ENCODE data around the gene ZNF148.

Gene ZNF148

GRCh38 chr3:125267460-125267859 lies 107.7 kb downstream of the ZNF148 start:
- TF ChIP-seq CTCF (IDR thresholded peaks at IDR 0.05): no peak

- no peak for TF ChIP-seq CTCF (IDR thresholded peaks at IDR 0.05)
Measured at GRCh38 chr3:125266971-125267370, 108.2 kb downstream of the ZNF148 start.

GRCh38 chr3:125262161-125262560 lies 113.0 kb downstream of the ZNF148 start:
- no peak for TF ChIP-seq CTCF (IDR thresholded peaks at IDR 0.05)

GRCh38 chr3:125261031-125261430 lies 114.1 kb downstream of the ZNF148 start:
- no peak for TF ChIP-seq CTCF (IDR thresholded peaks at IDR 0.05)

GRCh38 chr3:125260158-125260557 lies 115.0 kb downstream of the ZNF148 start:
- TF ChIP-seq CTCF (IDR thresholded peaks at IDR 0.05): no peak

GRCh38 chr3:125257536-125257935 lies 117.6 kb downstream of the ZNF148 start:
- TF ChIP-seq CTCF (IDR thresholded peaks at IDR 0.05): no peak

- no peak for TF ChIP-seq CTCF (IDR thresholded peaks at IDR 0.05)
Measured at GRCh38 chr3:125256675-125257074, 118.5 kb downstream of the ZNF148 start.

- no peak for TF ChIP-seq CTCF (IDR thresholded peaks at IDR 0.05)
Measured at GRCh38 chr3:125250973-125251372, 124.2 kb downstream of the ZNF148 start.

Measured in LNCAP (cell line).